ENCODE results near the gene HOXB4. TPM values are rescaled to one million over a fixed set of nuclear protein-coding genes. Genes with fewer than 3 reads are reported as not detected.

Gene HOXB4
- total RNA-seq, 1 donor from 2014 or later, result not detected

GRCh38 chr17:48595278-48595999 is 17.3 kb upstream of the HOXB4 start:
- no peak overlapping the region for H3K4me3 ChIP-seq (ENCODE audit: low read depth, low read length)
- peaks cover 89% of the 10 kb centered on the region for H3K27me3 ChIP-seq (ENCODE audit: control insufficient read depth, insufficient read depth, low read length)
- TF ChIP-seq, protein P1, sequence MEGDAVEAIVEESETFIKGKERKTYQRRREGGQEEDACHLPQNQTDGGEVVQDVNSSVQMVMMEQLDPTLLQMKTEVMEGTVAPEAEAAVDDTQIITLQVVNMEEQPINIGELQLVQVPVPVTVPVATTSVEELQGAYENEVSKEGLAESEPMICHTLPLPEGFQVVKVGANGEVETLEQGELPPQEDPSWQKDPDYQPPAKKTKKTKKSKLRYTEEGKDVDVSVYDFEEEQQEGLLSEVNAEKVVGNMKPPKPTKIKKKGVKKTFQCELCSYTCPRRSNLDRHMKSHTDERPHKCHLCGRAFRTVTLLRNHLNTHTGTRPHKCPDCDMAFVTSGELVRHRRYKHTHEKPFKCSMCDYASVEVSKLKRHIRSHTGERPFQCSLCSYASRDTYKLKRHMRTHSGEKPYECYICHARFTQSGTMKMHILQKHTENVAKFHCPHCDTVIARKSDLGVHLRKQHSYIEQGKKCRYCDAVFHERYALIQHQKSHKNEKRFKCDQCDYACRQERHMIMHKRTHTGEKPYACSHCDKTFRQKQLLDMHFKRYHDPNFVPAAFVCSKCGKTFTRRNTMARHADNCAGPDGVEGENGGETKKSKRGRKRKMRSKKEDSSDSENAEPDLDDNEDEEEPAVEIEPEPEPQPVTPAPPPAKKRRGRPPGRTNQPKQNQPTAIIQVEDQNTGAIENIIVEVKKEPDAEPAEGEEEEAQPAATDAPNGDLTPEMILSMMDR (IDR thresholded peaks at IDR 0.05; ENCODE audit: insufficient read depth, low read length, severe bottlenecking), result no peak
- DNase-seq (ENCODE audit: low read depth), result no peak
- FAIRE-seq, result no peak
- H3K36me3 ChIP-seq (ENCODE audit: control insufficient read depth, insufficient read depth, low read length), result no peaks in the 10 kb centered on the region

- H3K4me3 ChIP-seq (ENCODE audit: low read depth, low read length), result no peak overlapping the region
- peaks cover 86% of the 10 kb centered on the region for H3K27me3 ChIP-seq (ENCODE audit: control insufficient read depth, insufficient read depth, low read length)
- TF ChIP-seq, protein P1 (IDR thresholded peaks at IDR 0.05; ENCODE audit: insufficient read depth, low read length, severe bottlenecking), result no peak
- DNase-seq (ENCODE audit: low read depth) (no peak), FAIRE-seq (no peak)
- no peaks in the 10 kb centered on the region for H3K36me3 ChIP-seq (ENCODE audit: control insufficient read depth, insufficient read depth, low read length)
Observed at GRCh38 chr17:48594538-48595277, 16.6 kb upstream of the HOXB4 start.

GRCh38 chr17:48593840-48594537 is 15.8 kb upstream of the HOXB4 start:
- H3K36me3 ChIP-seq (ENCODE audit: control insufficient read depth, insufficient read depth, low read length), result no peaks in the 10 kb centered on the region
- TF ChIP-seq, protein P1 (IDR thresholded peaks at IDR 0.05; ENCODE audit: insufficient read depth, low read length, severe bottlenecking), result peak; percentile 96
- peaks cover 86% of the 10 kb centered on the region for H3K27me3 ChIP-seq (ENCODE audit: control insufficient read depth, insufficient read depth, low read length)
- DNase-seq (ENCODE audit: low read depth) (peak; percentile 32), FAIRE-seq (no peak)
- no peak overlapping the region for H3K4me3 ChIP-seq (ENCODE audit: low read depth, low read length)

GRCh38 chr17:48593126-48593829 is 15.1 kb upstream of the HOXB4 start, which contains the start of gene HOXB5:
Gene HOXB5 (minus strand): TSS chr17:48593779. CDS start chr17:48593682, 97 bp downstream.
- Histone ChIP-seq H3K36me3 (ENCODE audit: control insufficient read depth, insufficient read depth, low read length) (no peaks in the 10 kb centered on the region), H3K27me3 (ENCODE audit: control insufficient read depth, insufficient read depth, low read length) (peaks cover 85% of the 10 kb centered on the region), H3K4me3 (ENCODE audit: low read depth, low read length) (no peak within 1 kb of the TSS)
- FAIRE-seq (no peak), DNase-seq (ENCODE audit: low read depth) (no peak)
- TF ChIP-seq, protein P1 (IDR thresholded peaks at IDR 0.05; ENCODE audit: insufficient read depth, low read length, severe bottlenecking), result no peak

- Histone ChIP-seq H3K4me3 (ENCODE audit: low read depth, low read length) (no peak overlapping the region), H3K36me3 (ENCODE audit: control insufficient read depth, insufficient read depth, low read length) (no peaks in the 10 kb centered on the region), H3K27me3 (ENCODE audit: control insufficient read depth, insufficient read depth, low read length) (peaks cover 84% of the 10 kb centered on the region)
- no peak for DNase-seq (ENCODE audit: low read depth)
- no peak for FAIRE-seq
- TF ChIP-seq, protein P1 (IDR thresholded peaks at IDR 0.05; ENCODE audit: insufficient read depth, low read length, severe bottlenecking), result no peak
Observed at GRCh38 chr17:48592577-48592976, 14.4 kb upstream of the HOXB4 start.
